Body of pancreas (tissue), 4 donors: Measurements from ENCODE around the gene ADAMTS19. TPM values are rescaled to one million over a fixed set of nuclear protein-coding genes. Genes with fewer than 3 reads are reported as not detected.

Experiments used
- ATAC-seq: fragments of 150-250 bp; one replicate; pipeline ENCODE4 v1.9.1; 2016
- DNase-seq, 4 donors: peaks; one replicate each; pipeline ENCODE4 v3.0.0-alpha.2; 2019
- H3K27ac ChIP-seq, 4 donors: fragments of 200-600 bp; sonication (generic); 1 replicate in 3 of 4; 2 replicates in 1 of 4; pipeline versions ENCODE4 v1.5.1 to v1.6.1; 2016 to 2019; ENCODE audit warnings: mild to moderate bottlenecking in 1 of 4, mixed read lengths in 1 of 4, moderate library complexity in 1 of 4
- H3K27me3 ChIP-seq, 2 donors: fragments of 200-600 bp; sonication (generic); one replicate each; pipeline ENCODE4 v1.6.0; 2016; ENCODE audit warnings: mild to moderate bottlenecking in 1 of 2
- H3K36me3 ChIP-seq, 2 donors: fragments of 200-600 bp; sonication (generic); replicated peaks in 1 of 2; 2 replicates each; pipeline ENCODE4 v1.5.1; 2016; ENCODE audit warnings: low read depth in 2 of 2; ENCODE audit not compliant: insufficient read depth in 1 of 2
- H3K4me1 ChIP-seq: fragments of 200-600 bp; sonication (generic); one replicate; pipeline ENCODE4 v1.6.0; 2016
- H3K4me3 ChIP-seq, 2 donors: fragments of 200-600 bp; sonication (generic); 1 replicate in 1 of 2; 2 replicates in 1 of 2; pipeline ENCODE4 v1.5.1; 2016 to 2019
- H3K9me3 ChIP-seq, 3 donors: fragments of 200-600 bp; sonication (generic); 1 replicate in 2 of 3; 2 replicates in 1 of 3; pipeline ENCODE4 v1.5.1; 2016
- POLR2A ChIP-seq, 3 donors: fragments of 450-650 bp; IDR thresholded peaks; one replicate each; pipeline ENCODE4 v1.6.1; 2016; ENCODE audit warnings: antibody characterized with exemption in 3 of 3, mild to moderate bottlenecking in 2 of 3
- WGBS, 2 donors: methylation state at CpG; one replicate each; pipeline ENCODE4 v1.1.5; 2017; 5-methylcytosine and 5-hydroxymethylcytosine counted together
- intact Hi-C: fragments of 100-400 bp; cut with DNase I; formaldehyde crosslinking; loops from one replicate; pipeline ENCODE4 v1.15.1; 2023
- total RNA-seq, 2 donors: library from RNA; depleted of rRNA; stranded (reverse); fragments of >200 nt; gene quantifications; one replicate each; pipeline ENCODE4 v1.1.0, GENCODE V29; 2016
- TF ChIP-seq, protein P1 (sequence below), 7 experiments: fragments of 450-650 bp in 4 of 7; fragments of 200-600 bp in 3 of 7; sonication (generic) in 3 of 7; IDR thresholded peaks; one replicate each; pipeline ENCODE4 v1.5.1; 2016 to 2019; ENCODE audit warnings: antibody characterized with exemption in 7 of 7

The ADAMTS19 gene
- total RNA-seq, 2 donors from 2014 or later, result 0.26 to 1.3 TPM

- no peak overlapping the region for H3K4me3 ChIP-seq
- H3K36me3 ChIP-seq, result no peaks in the 10 kb centered on the region
- no peak overlapping the region for H3K27ac ChIP-seq
- no peaks in the 10 kb centered on the region for H3K9me3 ChIP-seq
- no peak for TF ChIP-seq POLR2A (IDR thresholded peaks at IDR 0.05)
- TF ChIP-seq, protein P1, sequence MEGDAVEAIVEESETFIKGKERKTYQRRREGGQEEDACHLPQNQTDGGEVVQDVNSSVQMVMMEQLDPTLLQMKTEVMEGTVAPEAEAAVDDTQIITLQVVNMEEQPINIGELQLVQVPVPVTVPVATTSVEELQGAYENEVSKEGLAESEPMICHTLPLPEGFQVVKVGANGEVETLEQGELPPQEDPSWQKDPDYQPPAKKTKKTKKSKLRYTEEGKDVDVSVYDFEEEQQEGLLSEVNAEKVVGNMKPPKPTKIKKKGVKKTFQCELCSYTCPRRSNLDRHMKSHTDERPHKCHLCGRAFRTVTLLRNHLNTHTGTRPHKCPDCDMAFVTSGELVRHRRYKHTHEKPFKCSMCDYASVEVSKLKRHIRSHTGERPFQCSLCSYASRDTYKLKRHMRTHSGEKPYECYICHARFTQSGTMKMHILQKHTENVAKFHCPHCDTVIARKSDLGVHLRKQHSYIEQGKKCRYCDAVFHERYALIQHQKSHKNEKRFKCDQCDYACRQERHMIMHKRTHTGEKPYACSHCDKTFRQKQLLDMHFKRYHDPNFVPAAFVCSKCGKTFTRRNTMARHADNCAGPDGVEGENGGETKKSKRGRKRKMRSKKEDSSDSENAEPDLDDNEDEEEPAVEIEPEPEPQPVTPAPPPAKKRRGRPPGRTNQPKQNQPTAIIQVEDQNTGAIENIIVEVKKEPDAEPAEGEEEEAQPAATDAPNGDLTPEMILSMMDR (IDR thresholded peaks at IDR 0.05), result no peak
- ATAC-seq (no peak), DNase-seq (no peak)
- intact Hi-C loops, result loop anchor here (10.0 kb wide), 1 partner anchor 859 kb away; no protein-coding TSS in a partner anchor
- H3K4me1 ChIP-seq, result no peaks in the 10 kb centered on the region
- no peaks in the 10 kb centered on the region for H3K27me3 ChIP-seq
- WGBS, 2 donors, result 67 to 93% methylated on average over 1 of the region's 1 CpG
These were observed 303.6 kb downstream of the ADAMTS19 start for GRCh38 chr5:129763651-129764050.

DNA sequence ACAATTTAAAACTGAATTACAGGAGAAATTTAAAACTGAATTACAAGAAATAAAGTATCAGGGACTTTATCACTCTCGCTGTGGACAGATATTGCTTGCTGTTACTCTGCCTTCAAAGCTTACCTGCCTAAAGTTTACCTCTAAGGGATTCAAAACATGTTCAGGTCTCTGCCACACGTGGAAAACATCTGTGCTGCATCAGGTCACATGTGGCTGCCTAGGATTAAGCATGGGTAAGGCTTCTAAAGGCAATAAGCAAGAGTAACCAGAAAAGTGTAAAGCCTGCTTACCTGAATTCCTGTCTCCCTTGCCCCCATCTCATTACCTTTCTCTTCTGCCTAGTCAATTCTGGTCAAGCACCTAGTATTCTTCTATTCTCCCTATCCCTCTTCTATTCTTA lies 306.7 kb downstream of the ADAMTS19 start:
- Histone ChIP-seq H3K9me3 (no peaks in the 10 kb centered on the region), H3K36me3 (no peaks in the 10 kb centered on the region), H3K27me3 (no peaks in the 10 kb centered on the region), H3K4me1 (no peaks in the 10 kb centered on the region), H3K4me3 (no peak overlapping the region), H3K27ac (no peak overlapping the region)
- ATAC-seq, result no peak
- TF ChIP-seq, protein P1 (IDR thresholded peaks at IDR 0.05), result no peak
- TF ChIP-seq POLR2A (IDR thresholded peaks at IDR 0.05), result no peak
- no peak for DNase-seq
- intact Hi-C loops, result loop anchor here (10.0 kb wide), 1 partner anchor 862 kb away; no protein-coding TSS in a partner anchor
- 42 to 61% methylated on average over 2 of the region's 2 CpGs for WGBS, 2 donors

DNA sequence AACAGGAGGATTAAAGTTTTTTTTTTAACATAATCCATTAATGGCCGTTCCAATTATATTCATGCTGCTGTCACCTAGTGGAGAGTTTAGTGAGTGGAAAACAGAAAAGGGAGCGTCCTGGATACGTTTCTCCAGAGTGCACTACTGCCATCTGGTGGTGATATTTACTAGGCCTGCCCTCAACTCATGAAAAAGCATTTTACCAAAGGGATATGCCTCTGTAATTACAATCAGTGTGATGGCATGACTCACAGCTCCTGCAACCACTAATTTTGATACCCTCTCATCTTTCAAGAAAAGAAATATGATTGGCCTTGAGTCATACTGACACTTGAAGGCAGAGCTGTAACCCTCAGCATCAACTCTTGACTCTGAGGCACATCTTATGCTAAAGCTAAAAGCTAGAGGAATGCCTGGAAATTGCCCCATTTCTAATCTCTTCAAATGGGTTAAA lies 307.9 kb downstream of the ADAMTS19 start:
- Histone ChIP-seq H3K27ac (no peak overlapping the region), H3K27me3 (no peaks in the 10 kb centered on the region), H3K4me3 (no peak overlapping the region), H3K4me1 (no peaks in the 10 kb centered on the region), H3K9me3 (no peaks in the 10 kb centered on the region), H3K36me3 (no peaks in the 10 kb centered on the region)
- ATAC-seq (peak; percentile 95), DNase-seq (peak; percentile 75 to 85 (median 78))
- intact Hi-C loops, result loop anchor here (10.0 kb wide), 1 partner anchor 863 kb away; no protein-coding TSS in a partner anchor
- 0% methylated on average over 3 of the region's 3 CpGs for WGBS, 2 donors
- no peak for TF ChIP-seq POLR2A (IDR thresholded peaks at IDR 0.05)
- TF ChIP-seq, protein P1 (IDR thresholded peaks at IDR 0.05), result peak; percentile 90 to 99 (median 99)

DNA sequence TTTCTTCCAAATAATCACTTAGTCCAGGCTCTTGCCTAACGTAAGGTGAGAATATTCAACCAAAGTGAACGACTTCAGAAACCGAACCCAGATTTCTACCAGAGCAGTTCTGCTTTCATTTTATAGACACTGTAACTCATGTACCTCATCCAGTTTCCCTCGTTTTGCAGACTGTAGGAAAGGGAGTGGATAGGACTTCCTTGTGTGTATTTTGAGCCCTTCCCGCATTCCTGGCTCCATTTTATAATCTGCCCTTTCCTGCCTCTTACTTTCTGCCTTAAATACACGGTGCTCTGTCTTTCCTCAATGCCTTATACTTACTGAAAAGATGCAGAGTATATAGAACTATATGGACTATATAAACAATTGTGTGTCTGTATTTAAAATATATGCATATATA lies 308.6 kb downstream of the ADAMTS19 start:
- TF ChIP-seq, protein P1 (IDR thresholded peaks at IDR 0.05), result no peak
- no peak for TF ChIP-seq POLR2A (IDR thresholded peaks at IDR 0.05)
- no peaks in the 10 kb centered on the region for H3K9me3 ChIP-seq
- 59 to 70% methylated on average over 6 of the region's 6 CpGs for WGBS, 2 donors
- no peak for DNase-seq
- H3K27me3 ChIP-seq, result no peaks in the 10 kb centered on the region
- no peak overlapping the region for H3K27ac ChIP-seq
- ATAC-seq, result no peak
- H3K4me3 ChIP-seq, result no peak overlapping the region
- H3K4me1 ChIP-seq, result no peaks in the 10 kb centered on the region
- intact Hi-C loops, result loop anchor here (10.0 kb wide), 1 partner anchor 864 kb away; no protein-coding TSS in a partner anchor
- no peaks in the 10 kb centered on the region for H3K36me3 ChIP-seq
